Psoas muscle (tissue), 8 donors: ENCODE measurements around the gene DDAH2. TPM values are rescaled to one million over a fixed set of nuclear protein-coding genes. Genes with fewer than 3 reads are reported as not detected.

Experiments
- ATAC-seq, 4 donors: fragments of 200-7000 bp; cut with Tn5 transposase; one replicate each; pipeline ENCODE4 v1.9.1; 2020; ENCODE audit warnings: moderate library complexity in 3 of 4, mild to moderate bottlenecking in 2 of 4
- DNase-seq, 2 donors: peaks; one replicate each; pipeline ENCODE4 v3.0.0-alpha.2; 2020
- H3K27ac ChIP-seq: fragments of 200-600 bp; one replicate; pipeline ENCODE4 v1.8.0; 2022
- H3K27me3 ChIP-seq, 3 donors: fragments of 200-600 bp in 1 of 3; one replicate each; pipeline versions ENCODE4 v1.6.1 to v1.8.0; 2013 to 2022; ENCODE audit warnings: low read length in 2 of 3, mild to moderate bottlenecking in 2 of 3, moderate library complexity in 1 of 3; ENCODE audit not compliant: insufficient read depth in 3 of 3
- H3K36me3 ChIP-seq, 2 donors: fragments of 200-600 bp in 1 of 2; one replicate each; pipeline versions ENCODE4 v1.6.1 to v1.8.0; 2013 to 2022; ENCODE audit warnings: low read depth in 1 of 2, mild to moderate bottlenecking in 1 of 2, moderate library complexity in 1 of 2; ENCODE audit not compliant: insufficient read depth in 1 of 2
- H3K4me1 ChIP-seq: fragments of 200-600 bp; one replicate; pipeline ENCODE4 v1.8.0; 2022
- H3K4me3 ChIP-seq: fragments of 200-600 bp; one replicate; pipeline ENCODE4 v1.8.0; 2022; ENCODE audit warnings: mild to moderate bottlenecking
- H3K9me3 ChIP-seq: fragments of 200-600 bp; one replicate; pipeline ENCODE4 v1.8.0; 2022
- CTCF ChIP-seq: fragments of 200-600 bp; IDR thresholded peaks from one replicate; pipeline ENCODE4 v1.8.0; 2022; ENCODE audit warnings: antibody characterized with exemption
- WGBS, 3 donors: extraction: QIAGEN DNeasy Blood & Tissue Kit; methylation state at CpG; one replicate each; pipeline versions ENCODE4 v1.1.6 to v1.1.7; 2013; 5-methylcytosine and 5-hydroxymethylcytosine counted together
- intact Hi-C, 2 donors: fragments of 100-400 bp; cut with DNase I; formaldehyde crosslinking; loops; one replicate each; pipeline versions ENCODE4 v1.11.0 to v1.14.2; 2022
- polyA plus RNA-seq, 3 donors: library from polyadenylated mRNA; stranded (reverse); fragments of 200-250 nt; gene quantifications; one replicate each; pipeline ENCODE4 v1.2.3, GENCODE V29; 2013
- total RNA-seq, 4 donors: library from RNA; stranded (reverse); fragmentation: NEBNext Ultra II Directional in 2 of 4; extraction: Animal tissue kit (Norgen Biotek cat#: 25700) in 2 of 4; gene quantifications; one replicate each; pipeline versions ENCODE4 v1.2.1 to v1.2.4, GENCODE V29; 2021 to 2023
- donor health status: healthy with polysubstance abuse.
- donor health status: DM: no; HTN: no; CAD: no; lungs with moderate emphysema.
- donor health status: Bipolar disorder and iron deficiency.
- donor health status: healthy.
- donor health status: DM: yes; HTN: yes; CAD: no.
- donor health status: DM: no; HTN: no; CAD: no.
- donor health status: DM: no; HTN: no; CAD: no.
- donor health status: DM: yes; HTN: yes; CAD: no.

Gene DDAH2
- total and polyA plus RNA-seq, 7 donors: 6.3 to 16.2 (median 11.1) TPM

GRCh38 chr6:31765910-31766794 lies 37.1 kb upstream of the DDAH2 start:
- peaks cover 0 to 39% of the 10 kb centered on the region in 2 donors for H3K36me3 ChIP-seq
- H3K27me3 ChIP-seq: no peaks in the 10 kb centered on the region
- DNase-seq (no peak), ATAC-seq (no peak)
- peak overlapping the region; percentile 28 for H3K4me3 ChIP-seq
- H3K27ac ChIP-seq: no peak overlapping the region
- no peaks in the 10 kb centered on the region for H3K9me3 ChIP-seq
- WGBS, 3 donors: 56 to 57% (median 57%) methylated on average over 42 of the region's 42 CpGs
- intact Hi-C loops: loop anchor here in 1 of 2 donors (5.0 kb wide), 1 partner anchor 84 kb away; the partner anchor contains the start of gene LY6G5C
- TF ChIP-seq CTCF: no peak
- no peaks in the 10 kb centered on the region for H3K4me1 ChIP-seq

GRCh38 chr6:31765559-31765909 lies 36.4 kb upstream of the DDAH2 start:
- Histone ChIP-seq H3K27me3 (no peaks in the 10 kb centered on the region), H3K4me1 (no peaks in the 10 kb centered on the region), H3K9me3 (no peaks in the 10 kb centered on the region), H3K27ac (no peak overlapping the region), H3K4me3 (no peak overlapping the region), H3K36me3 (peaks cover 0 to 39% of the 10 kb centered on the region in 2 donors)
- intact Hi-C loops: loop anchor here in 1 of 2 donors (5.0 kb wide), 1 partner anchor 83 kb away; the partner anchor contains the start of gene LY6G5C
- 88 to 93% (median 92%) methylated on average over 9 of the region's 9 CpGs for WGBS, 3 donors
- no peak for TF ChIP-seq CTCF
- DNase-seq: no peak
- ATAC-seq: no peak

- Histone ChIP-seq H3K27me3 (no peaks in the 10 kb centered on the region), H3K27ac (no peak overlapping the region), H3K4me1 (no peaks in the 10 kb centered on the region), H3K4me3 (no peak overlapping the region), H3K36me3 (peaks cover 0 to 39% of the 10 kb centered on the region in 2 donors), H3K9me3 (no peaks in the 10 kb centered on the region)
- DNase-seq (no peak), ATAC-seq (no peak)
- TF ChIP-seq CTCF: no peak
- 84 to 90% (median 87%) methylated on average over 4 of the region's 4 CpGs for WGBS, 3 donors
- intact Hi-C loops: no loop called here
Observed at GRCh38 chr6:31764198-31764597, 35.1 kb upstream of the DDAH2 start.

- Histone ChIP-seq H3K27ac (no peak overlapping the region), H3K4me1 (no peaks in the 10 kb centered on the region), H3K9me3 (no peaks in the 10 kb centered on the region), H3K27me3 (no peaks in the 10 kb centered on the region), H3K4me3 (no peak overlapping the region), H3K36me3 (peaks cover 0 to 39% of the 10 kb centered on the region in 2 donors)
- DNase-seq (no peak), ATAC-seq (peak in 1 of 4 donors; percentile 24)
- 8 to 20% (median 16%) methylated on average over 1 of the region's 1 CpG for WGBS, 3 donors
- TF ChIP-seq CTCF: no peak
- intact Hi-C loops: no loop called here
Observed at GRCh38 chr6:31763619-31763940, 34.5 kb upstream of the DDAH2 start.
